A172 (cell line): ENCODE measurements around the gene KRTAP3-1. TPM values are rescaled to one million over a fixed set of nuclear protein-coding genes. Genes with fewer than 3 reads are reported as not detected.
"Not testable (repeated sequence)": the region's sequence is repeated elsewhere in the genome, so short reads cannot be mapped to it uniquely, and the experiment has no call there.

Source experiments
- DNase-seq: peaks from one replicate; pipeline ENCODE4 v3.0.0-alpha.2; 2015; ENCODE audit warnings: low spot score
- total RNA-seq: library from RNA; depleted of rRNA; stranded (reverse); fragments of >200 nt; shearing (Covaris generic); gene quantifications from 2 replicates; pipeline ENCODE4 v1.2.3, GENCODE V29; 2014

The KRTAP3-1 gene
- total RNA-seq, 1 experiment from 2014 or later = not detected

- DNase-seq = no peak
Measured at GRCh38 chr17:41015454-41015853, 6.5 kb upstream of the KRTAP3-1 start.

- peak; percentile 10 for DNase-seq
Measured at GRCh38 chr17:41013606-41014005, 4.7 kb upstream of the KRTAP3-1 start.

- peak; percentile 47 for DNase-seq
Measured at GRCh38 chr17:41013181-41013580, 4.3 kb upstream of the KRTAP3-1 start.

- no peak for DNase-seq
Measured at GRCh38 chr17:41012326-41013120, 3.6 kb upstream of the KRTAP3-1 start.

- no peak for DNase-seq
Measured at GRCh38 chr17:41010441-41010840, 1.5 kb upstream of the KRTAP3-1 start.

GRCh38 chr17:41009936-41010335, 1.0 kb upstream of the KRTAP3-1 start:
- DNase-seq = no peak

GRCh38 chr17:41009301-41009760, 403 bp upstream of the KRTAP3-1 start:
- DNase-seq = peak; percentile 18

GRCh38 chr17:41004397-41004796, 4.5 kb downstream of the KRTAP3-1 start:
- no peak for DNase-seq

GRCh38 chr17:41003926-41004325, 5.0 kb downstream of the KRTAP3-1 start:
- DNase-seq = no peak

- peak; percentile 8 for DNase-seq
Measured at GRCh38 chr17:41002814-41003213, 6.1 kb downstream of the KRTAP3-1 start.

GRCh38 chr17:41001795-41002194, 7.1 kb downstream of the KRTAP3-1 start:
- no peak for DNase-seq

- DNase-seq = not testable (repeated sequence)
Measured at GRCh38 chr17:40999563-40999962, 9.4 kb downstream of the KRTAP3-1 start, which contains the start of gene KRTAP3-2. Gene KRTAP3-2, minus strand, starts transcription at chr17:40999906. Its CDS starts 53 bp downstream, at chr17:40999853.

GRCh38 chr17:40997361-40997760, 11.6 kb downstream of the KRTAP3-1 start:
- no peak for DNase-seq

- DNase-seq = peak; percentile 30
Measured at GRCh38 chr17:40996829-40997228, 12.1 kb downstream of the KRTAP3-1 start.

GRCh38 chr17:40995116-40995515, 13.8 kb downstream of the KRTAP3-1 start:
- no peak for DNase-seq

GRCh38 chr17:40993839-40994238, 15.1 kb downstream of the KRTAP3-1 start, which contains the start of gene KRTAP3-3:
Gene KRTAP3-3, minus strand, starts transcription at chr17:40994164. Its CDS starts 67 bp downstream, at chr17:40994097.
- no peak for DNase-seq

- DNase-seq = no peak
Measured at GRCh38 chr17:40993084-40993483, 15.8 kb downstream of the KRTAP3-1 start.

- no peak for DNase-seq
Measured at GRCh38 chr17:40992666-40993065, 16.3 kb downstream of the KRTAP3-1 start.

GRCh38 chr17:40986920-40987319, 22.0 kb downstream of the KRTAP3-1 start:
- DNase-seq = no peak

- DNase-seq = no peak
Measured at GRCh38 chr17:40984226-40984625, 24.7 kb downstream of the KRTAP3-1 start, which contains the start of gene KRT40. Gene KRT40, minus strand, starts transcription at chr17:40984326. Its CDS starts 53 bp downstream, at chr17:40984273.

GRCh38 chr17:40981115-40981514, 27.8 kb downstream of the KRTAP3-1 start:
- DNase-seq = no peak

GRCh38 chr17:40980596-40980995, 28.3 kb downstream of the KRTAP3-1 start:
- no peak for DNase-seq

- DNase-seq = no peak
Measured at GRCh38 chr17:40980117-40980516, 28.8 kb downstream of the KRTAP3-1 start.
